Caki2 (cell line): ENCODE results near the gene YTHDF2. TPM values are rescaled to one million over a fixed set of nuclear protein-coding genes. Genes with fewer than 3 reads are reported as not detected.
"Not testable (repeated sequence)": the region's sequence is repeated elsewhere in the genome, so short reads cannot be mapped to it uniquely, and the experiment has no call there.

ENCODE experiments used
- DNase-seq: peaks from one replicate; pipeline ENCODE4 v3.0.0-alpha.2; 2015; ENCODE audit warnings: low read depth
- in situ Hi-C: cut with HindIII; loops from 2 replicates; pipeline ENCODE4 v1.10.0; 2016; ENCODE audit warnings: low sequenced_read_pairs, low pct_unique_long_range_greater_than_20kb, mixed read lengths
- total RNA-seq: library from RNA; depleted of rRNA; stranded (reverse); fragments of >200 nt; shearing (Covaris generic); gene quantifications from 2 replicates; pipeline ENCODE4 v1.2.3, GENCODE V29; 2014; ENCODE audit warnings: low replicate concordance; rRNA removed

Gene YTHDF2
- 43.8 and 52.2 TPM in 2 replicates for total RNA-seq

DNA sequence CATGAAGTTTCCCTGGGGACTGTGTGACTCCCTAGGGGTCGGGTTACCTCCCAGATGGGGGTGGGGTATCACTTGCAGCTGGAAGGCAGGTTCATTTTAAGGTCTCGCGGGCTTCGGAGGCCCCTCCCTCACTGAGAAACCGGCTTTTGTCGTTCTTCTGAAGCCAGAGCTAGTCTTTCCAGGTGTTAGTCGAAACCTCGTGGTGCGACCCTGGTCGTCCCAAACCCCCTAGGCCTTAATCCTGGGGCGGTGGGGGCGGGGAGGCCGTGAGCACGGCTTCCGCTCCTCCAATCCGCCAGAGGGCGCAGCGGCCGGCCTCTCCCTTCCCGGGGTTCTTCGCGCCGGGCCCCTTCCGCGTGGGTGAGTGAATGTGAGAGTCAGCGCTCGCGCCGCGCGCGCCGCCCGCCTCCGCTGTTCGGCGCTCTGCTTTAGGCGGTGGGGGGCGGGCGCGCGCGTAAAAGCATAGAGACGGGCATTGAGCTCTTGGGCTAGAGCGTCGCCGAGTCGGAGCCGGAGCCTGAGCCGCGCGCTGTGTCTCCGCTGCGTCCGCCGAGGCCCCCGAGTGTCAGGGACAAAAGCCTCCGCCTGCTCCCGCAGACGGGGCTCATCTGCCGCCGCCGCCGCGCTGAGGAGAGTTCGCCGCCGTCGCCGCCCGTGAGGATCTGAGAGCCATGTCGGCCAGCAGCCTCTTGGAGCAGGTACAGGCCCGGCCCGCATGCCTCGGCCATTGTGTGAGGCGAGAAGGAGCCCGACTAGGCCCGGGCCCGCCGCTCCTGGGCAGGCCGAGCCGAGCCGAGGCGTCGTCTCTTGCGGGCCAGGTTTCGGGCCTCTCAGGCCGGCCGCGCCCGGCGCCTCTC lies at the start of gene YTHDF2:
YTHDF2 (plus strand) TSS at position 491 of the 857 bp plus-strand sequence; CDS start at position 672, 181 bp downstream.
- in situ Hi-C loops: no loop called here
- DNase-seq: peak; percentile 96

DNA sequence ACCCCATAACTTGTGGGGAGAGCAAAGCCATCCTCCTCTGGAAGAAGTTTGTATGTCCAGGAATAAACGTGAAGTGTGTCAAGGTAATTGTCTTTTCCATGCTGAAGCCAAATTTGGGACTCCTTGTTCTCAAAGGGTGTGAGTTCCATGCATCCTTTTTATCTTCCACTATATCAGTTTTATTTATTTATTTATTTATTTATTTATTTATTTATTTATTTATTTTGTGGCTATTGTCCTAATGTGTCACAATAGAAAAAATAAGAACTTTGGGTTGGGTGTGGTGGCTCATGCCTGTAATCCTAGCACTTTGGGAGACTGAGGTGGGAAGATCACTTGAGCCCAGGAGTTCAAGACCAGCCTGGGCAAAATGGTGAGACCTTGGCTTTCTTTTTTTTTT lies 45.1 kb upstream of the YTHDF2 start:
- DNase-seq, in situ Hi-C loops: not testable (repeated sequence)

DNA sequence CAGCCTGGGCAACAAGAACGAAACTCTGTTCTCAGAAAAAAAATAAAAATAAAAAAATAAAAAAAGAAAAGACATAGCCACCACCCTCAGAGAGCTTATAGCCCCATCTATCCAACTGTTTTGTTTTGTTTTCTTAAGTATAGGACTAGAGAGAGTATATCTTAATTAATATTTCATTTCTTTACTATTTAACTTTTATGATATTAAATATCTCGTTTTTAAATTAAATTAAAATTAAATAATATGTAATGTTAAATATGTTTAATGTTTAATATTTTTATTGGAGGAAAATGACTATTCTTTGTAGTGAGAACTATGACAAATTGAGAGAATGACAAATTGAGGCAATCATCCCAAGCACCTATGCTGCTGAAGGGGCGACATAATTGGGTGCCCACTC lies 33.1 kb upstream of the YTHDF2 start:
- in situ Hi-C loops: no loop called here
- DNase-seq: no peak

DNA sequence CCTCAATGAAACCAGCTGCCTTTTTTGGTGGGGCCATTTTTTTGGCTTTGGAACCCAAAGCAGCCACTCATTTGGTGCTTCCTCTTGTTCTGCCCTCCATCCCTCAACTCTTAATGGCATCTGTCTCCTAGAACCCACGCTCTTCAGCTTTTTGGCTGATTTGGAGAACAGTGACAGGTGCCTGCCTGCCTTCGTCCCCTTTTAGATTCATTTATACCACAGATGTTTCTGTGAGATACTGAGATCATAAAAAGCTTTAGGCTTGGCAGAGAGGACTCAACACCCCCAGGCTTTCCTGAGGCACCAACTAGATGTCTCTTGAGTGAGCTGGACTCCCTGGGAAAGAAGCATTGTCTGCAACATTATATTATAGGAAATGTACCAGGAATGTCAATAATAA lies 20.4 kb upstream of the YTHDF2 start:
- DNase-seq: no peak
- in situ Hi-C loops: no loop called here

DNA sequence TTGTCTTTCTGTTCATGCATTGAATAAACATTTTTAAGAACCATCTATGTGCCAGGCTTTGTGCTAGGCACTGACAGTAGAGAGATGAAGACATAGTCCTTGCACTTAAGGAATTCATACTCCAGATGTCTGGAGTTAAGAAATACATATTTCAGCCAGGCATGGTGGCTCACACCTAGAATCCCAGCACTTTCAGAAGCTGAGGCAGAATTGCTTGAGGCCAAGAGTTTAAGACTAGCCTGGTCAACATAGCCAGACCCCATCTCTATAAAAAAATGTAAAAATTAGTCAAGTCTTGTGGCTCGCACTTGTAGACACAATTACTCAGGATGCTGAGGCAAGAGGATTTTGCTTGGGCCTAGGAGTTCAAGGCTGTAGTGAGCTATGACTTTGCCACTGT lies 18.6 kb upstream of the YTHDF2 start:
- no peak for DNase-seq
- in situ Hi-C loops: no loop called here

DNA sequence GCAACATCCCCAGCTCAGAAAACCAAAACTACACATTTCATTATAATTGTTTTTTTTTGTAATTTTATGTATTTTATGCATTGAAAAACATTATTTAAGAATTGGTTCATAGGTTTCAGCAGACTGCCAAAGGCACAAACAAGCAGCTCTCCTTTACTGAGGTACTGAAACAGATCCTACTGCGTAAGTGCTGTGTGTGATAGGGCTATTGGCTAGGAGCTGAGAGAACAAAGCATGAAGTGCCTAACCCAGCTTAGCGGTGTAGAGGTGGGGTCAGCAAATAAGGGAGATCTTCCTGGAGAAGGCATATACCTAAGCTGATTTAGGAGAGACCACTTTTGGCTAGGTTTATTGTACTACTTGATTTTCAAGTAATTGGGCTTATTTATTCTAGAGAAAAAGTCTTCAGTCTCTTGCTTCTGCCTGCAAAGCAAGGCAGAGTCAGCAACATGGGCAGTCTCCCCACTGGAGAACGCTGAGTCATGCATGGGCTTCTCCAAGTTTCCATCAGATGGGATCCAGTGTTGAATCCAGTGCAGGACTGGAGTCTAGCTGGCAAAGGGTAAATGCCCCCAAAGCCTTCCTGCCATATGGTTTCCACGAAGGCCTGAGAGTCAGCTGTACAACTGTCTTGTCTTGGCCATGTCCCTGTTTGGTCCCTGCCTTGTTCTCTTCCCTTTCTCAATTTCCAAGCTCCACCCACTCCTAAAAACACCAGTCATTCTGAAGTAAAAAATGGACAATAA lies 18.0 kb upstream of the YTHDF2 start:
- peak; percentile 11 for DNase-seq
- in situ Hi-C loops: no loop called here

DNA sequence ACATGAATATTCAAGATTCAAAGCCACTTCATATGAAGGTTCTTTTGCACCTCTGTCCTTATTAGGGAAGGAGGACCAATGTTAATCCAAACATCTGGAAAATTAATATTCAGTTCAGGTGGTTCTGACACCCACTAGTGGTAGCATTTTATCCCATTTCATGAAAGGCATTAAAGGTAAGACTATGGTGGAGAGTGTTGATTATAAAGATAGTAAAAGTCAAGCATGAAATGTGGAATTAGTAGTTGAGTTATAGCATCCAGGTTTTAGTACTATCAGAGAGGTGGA lies 17.5 kb upstream of the YTHDF2 start:
- in situ Hi-C loops: no loop called here

DNA sequence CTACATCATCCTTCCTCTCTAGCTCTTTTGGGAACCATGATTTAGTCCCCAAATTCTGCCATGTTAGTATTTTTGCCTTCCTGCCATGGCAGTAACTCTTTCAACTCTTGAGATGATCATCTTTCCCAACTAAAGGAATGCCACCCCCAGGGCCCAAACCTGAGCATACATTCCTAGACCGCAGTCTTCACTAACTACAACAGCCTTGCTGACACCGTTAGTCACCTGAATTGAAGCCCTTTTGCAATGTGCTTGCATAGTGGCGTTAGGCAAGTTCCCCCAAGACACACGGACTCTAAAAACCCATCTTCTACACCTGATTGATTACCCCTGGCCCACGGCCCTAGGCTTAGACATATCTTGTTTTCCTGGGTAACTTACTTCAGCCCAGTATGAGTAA lies 16.4 kb upstream of the YTHDF2 start:
- DNase-seq: no peak
- in situ Hi-C loops: no loop called here

More for the DNA sequence above, 17.5 kb upstream of the YTHDF2 start:
- no peak for DNase-seq

DNA sequence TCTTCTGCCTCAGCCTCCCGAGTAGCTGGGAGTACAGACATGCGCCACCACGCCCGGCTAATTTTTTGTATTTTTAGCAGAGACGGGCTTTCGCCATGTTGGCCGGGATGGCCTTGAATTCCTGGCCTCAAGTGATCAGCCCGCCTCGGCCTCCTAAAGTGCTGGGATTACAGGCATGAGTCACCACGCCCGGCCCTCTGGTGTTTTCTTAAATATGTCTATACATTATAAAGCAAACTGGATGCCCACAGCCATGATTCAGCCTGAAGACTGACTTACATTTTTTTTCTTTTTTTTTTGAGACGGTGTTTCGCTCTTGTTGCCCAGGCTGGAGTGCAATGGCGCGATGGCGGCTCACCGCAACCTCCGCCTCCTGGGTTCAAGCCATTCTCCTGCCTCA lies 14.8 kb upstream of the YTHDF2 start:
- in situ Hi-C loops, DNase-seq: not testable (repeated sequence)

DNA sequence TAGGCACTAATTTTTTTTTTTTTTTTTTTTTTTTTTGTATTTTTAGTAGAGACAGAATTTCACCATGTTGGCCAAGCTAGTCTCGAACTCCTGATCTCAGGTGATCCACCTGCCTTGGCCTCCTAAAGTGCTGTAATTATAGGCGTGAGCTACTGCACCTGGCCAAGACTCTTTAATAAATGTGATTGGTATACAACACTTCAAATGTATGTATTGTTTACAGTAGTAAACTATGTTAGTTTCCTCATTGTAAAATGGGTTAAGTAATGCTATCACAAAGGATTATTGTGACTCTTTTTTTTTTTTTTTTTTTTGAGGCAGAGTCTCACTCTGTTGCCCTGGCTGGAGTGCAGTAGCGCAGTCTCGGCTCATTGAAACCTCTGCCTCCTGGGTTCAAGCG lies 11.4 kb upstream of the YTHDF2 start:
- in situ Hi-C loops, DNase-seq: not testable (repeated sequence)

DNA sequence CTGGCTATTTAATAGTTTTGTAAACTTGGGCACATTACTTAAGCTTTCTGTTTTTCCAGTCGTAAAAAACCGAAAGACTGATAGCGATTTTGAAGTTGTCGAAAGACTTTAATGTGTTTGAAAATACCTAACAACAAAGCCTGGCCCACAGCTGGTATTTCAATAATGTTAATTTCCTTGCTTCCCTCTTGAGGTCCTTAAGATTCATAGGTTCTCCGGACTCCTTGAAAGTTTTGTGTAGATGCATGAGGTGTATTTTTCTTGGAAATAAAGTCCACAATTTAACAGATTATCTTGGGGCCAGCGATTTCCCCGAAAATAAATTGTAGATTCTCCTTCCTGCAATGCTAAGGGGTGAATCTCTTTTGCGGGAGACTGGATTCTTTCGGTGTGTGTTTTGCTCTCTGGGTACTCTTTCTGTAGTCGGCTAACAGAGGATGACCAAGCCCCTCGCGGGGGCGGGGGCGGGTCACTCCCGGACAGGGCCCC lies 735 bp upstream of the YTHDF2 start:
- no peak for DNase-seq

DNA sequence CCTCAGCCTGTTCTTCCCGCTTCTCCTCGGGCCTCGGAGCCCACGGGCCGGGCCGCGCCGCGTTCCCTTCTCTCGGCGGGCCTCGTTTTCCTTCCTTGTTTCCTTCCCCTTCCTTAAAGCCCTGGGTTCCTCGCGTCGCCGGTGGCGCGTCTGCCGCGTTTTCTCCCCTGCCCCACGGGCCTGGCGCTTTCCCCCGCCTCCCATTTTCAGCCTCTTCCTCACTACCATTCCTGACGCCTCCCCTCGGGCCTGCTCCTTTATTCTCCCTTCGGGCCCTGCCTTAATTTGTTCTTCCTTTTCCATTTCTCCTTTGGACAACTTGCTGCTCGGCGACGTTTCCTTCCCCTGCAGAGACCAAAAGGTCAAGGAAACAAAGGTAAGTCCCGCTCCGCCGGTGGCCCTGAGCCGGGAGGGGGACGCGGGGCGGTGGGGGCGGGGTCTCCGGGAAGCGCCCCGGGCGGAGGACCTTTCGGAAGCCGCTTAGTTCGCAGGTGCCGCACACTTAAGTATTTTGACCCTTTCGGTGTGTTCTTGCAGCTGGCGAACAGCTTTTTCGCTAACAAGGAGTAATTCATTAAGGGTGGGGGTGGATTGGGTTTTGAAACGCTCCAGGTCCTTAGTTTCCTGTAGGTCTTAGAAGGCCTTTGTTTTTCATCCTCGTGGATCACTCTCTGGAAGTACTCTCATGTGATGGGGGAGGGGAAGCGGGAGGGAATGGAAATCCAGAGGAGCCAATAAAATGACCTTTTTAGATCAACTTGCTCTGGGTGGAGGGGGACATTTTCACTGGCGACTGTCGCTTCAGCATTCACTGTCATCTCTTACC lies 780 bp downstream of the YTHDF2 start:
- DNase-seq: peak; percentile 51
- in situ Hi-C loops: no loop called here

More for the DNA sequence above, 735 bp upstream of the YTHDF2 start:
- in situ Hi-C loops: no loop called here

DNA sequence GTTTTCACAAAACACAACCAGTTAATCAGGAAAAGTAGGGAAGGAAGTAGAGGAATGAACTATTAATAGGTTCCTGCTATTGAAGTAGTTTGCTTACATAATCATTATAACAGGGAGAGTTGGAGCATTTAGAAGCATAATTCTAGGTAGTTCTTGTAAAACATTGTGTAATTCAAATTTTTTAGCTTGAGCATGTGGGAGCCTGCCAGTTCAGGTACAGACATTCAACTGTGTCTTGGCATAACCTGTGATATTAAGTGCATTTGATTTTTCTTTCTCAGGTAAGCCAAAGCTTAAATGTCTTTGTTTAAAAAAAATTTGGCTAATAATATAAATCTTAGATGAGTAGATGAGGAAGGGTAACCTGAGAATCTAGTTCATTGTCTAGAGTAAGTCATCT lies 3.4 kb downstream of the YTHDF2 start:
- in situ Hi-C loops: no loop called here
- no peak for DNase-seq

DNA sequence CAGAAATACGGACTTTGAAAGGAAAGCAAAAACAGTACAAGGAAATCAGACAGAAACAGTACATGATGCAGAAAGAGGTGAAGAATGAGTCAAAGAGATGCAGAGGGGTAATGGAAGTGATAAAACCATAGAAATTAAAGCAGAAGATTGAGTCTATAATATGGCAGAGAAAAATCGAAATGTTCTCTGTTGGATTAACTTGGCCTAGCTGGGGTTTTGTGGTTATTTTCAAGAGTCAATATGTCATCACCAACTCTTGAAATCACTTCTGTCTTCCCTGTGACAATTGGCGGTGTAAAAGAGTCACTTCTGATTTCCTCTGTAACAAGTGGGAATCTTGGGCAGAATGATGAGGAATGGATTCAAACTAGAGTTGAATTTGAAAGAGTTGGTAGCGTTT lies 7.4 kb downstream of the YTHDF2 start:
- in situ Hi-C loops: no loop called here
- DNase-seq: no peak

DNA sequence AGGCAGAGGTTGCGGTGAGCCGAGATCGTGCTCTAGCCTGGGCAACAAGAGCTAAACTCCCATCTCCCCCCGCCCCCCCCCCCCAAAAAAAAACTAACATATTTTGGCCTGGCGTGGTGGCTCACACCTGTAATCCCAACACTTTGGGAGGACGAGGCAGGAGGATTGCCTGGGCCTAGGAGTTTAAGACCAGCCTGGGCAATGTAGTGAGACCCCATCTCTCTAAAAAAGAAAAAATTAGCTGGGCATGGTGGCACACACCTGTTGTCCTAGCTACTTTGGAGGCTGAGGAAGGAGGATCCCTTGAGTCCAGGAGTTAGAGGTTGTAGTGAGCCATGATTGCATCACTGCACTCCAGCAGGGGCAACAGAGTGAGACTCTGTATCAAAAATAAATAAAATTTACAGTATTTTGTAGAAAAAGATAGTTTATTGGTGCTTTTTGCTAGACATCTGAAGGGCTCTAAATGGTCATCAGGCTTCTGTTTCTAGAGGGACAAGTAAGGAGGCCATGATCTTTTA lies 9.0 kb downstream of the YTHDF2 start:
- in situ Hi-C loops: no loop called here

DNA sequence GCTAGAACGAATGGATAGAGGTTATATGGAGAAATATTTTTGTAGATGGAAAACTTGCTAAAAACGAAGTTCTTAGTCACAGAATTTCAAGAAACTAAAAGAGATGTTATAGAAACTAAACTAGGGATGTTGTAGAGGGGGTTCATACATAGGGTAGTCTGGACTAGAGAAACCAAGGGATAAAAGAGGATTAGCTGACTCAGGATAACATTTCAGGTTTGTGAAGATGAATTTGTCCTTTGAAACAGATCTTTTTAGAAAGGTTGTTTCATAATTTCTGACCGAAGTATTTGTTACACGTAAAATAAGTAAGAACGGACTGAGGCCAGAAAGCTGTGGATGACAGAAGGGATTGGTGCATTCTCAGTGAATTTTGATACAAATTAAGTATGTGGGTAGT lies 13.6 kb downstream of the YTHDF2 start:
- in situ Hi-C loops: no loop called here
- DNase-seq: no peak

More for the DNA sequence above, 9.0 kb downstream of the YTHDF2 start:
- no peak for DNase-seq

DNA sequence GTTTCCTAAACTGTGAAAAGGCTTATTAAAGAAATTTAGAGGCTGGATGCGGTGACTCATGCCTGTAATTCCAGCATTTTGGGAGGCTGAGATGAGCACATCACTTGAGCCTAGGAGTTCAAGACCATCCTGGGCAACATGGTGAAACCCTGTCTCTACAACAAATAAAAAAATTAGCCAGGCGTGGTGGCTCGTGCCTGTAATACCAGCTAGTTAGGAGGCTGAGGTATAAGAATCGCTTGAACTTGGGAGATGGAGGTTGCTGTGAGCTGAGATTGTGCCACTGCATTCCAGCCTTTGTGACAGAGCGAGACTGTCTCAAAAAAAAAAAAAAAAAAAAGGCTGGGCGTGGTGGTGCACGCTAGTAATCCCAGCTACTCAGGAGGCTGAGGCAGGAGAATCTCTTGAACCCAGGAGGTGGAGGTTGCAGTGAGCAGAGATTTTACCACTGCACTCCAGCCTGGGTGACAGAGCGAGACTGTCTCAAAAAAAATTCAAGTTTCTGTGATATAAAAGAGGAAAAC lies 14.1 kb downstream of the YTHDF2 start:
- in situ Hi-C loops, DNase-seq: not testable (repeated sequence)
